H1 (cell line): ENCODE measurements around the gene C14orf132. TPM values are rescaled to one million over a fixed set of nuclear protein-coding genes. Genes with fewer than 3 reads are reported as not detected.

ENCODE experiments used
- CEBPB ChIP-seq: IDR thresholded peaks from 2 replicates; pipeline ENCODE4 v1.6.1; 2012; ENCODE audit warnings: low read depth, low read length
- EZH2 ChIP-seq: fragments of 200-600 bp; sonication (generic); IDR thresholded peaks from 2 replicates; pipeline ENCODE4 v1.7.1; 2012; ENCODE audit warnings: low read depth, mild to moderate bottlenecking, moderate library complexity, low read length, inconsistent platforms; ENCODE audit not compliant: severe bottlenecking
- MAFK ChIP-seq: IDR thresholded peaks from 2 replicates; pipeline ENCODE4 v1.6.1; 2012; ENCODE audit warnings: low read depth, mild to moderate bottlenecking, improper control_type of control experiment, low read length
- polyA plus RNA-seq, 7 experiments: library from polyadenylated mRNA; depleted of rRNA in 3 of 7; stranded (reverse) in 5 of 7; unstranded in 2 of 7; fragments of >200 nt in 5 of 7; fragments of 200-250 nt in 2 of 7; gene quantifications; 1 replicate in 5 of 7; 2 replicates in 1 of 7; 4 replicates in 1 of 7; pipeline versions ENCODE4 v1.2.1 to v1.2.3, GENCODE V29; 2011 to 2013; ENCODE audit warnings: missing spikeins in 2 of 7, mixed read lengths in 2 of 7
- total RNA-seq: library from RNA; stranded (reverse); fragmentation: NEBNext Ultra II Directional; extraction: Animal tissue kit (Norgen Biotek cat#: 25700); gene quantifications from 2 replicates; pipeline ENCODE4 v1.2.1, GENCODE V29; 2021
- TF ChIP-seq, protein P1 (sequence below), 3 experiments: IDR thresholded peaks; 1 replicate in 2 of 3; 2 replicates in 1 of 3; pipeline versions ENCODE4 v1.5.1 to v1.6.1; 2011; ENCODE audit warnings: low read length in 3 of 3, mild to moderate bottlenecking in 3 of 3, inconsistent platforms in 2 of 3, low read depth in 1 of 3, moderate library complexity in 1 of 3; ENCODE audit not compliant: insufficient read depth in 1 of 3; ENCODE audit errors: control extremely low read depth in 1 of 3
- TF ChIP-seq, protein P2 (sequence below): IDR thresholded peaks from 2 replicates; pipeline ENCODE4 v1.6.1; 2011; ENCODE audit warnings: low read length, improper control_type of control experiment

C14orf132 gene
- total and polyA plus RNA-seq, 2 of the 8 experiments (the other 6 are each of a cell fraction or from before 2014, with no cell fraction given), result 11.7 to 32.5 TPM

DNA sequence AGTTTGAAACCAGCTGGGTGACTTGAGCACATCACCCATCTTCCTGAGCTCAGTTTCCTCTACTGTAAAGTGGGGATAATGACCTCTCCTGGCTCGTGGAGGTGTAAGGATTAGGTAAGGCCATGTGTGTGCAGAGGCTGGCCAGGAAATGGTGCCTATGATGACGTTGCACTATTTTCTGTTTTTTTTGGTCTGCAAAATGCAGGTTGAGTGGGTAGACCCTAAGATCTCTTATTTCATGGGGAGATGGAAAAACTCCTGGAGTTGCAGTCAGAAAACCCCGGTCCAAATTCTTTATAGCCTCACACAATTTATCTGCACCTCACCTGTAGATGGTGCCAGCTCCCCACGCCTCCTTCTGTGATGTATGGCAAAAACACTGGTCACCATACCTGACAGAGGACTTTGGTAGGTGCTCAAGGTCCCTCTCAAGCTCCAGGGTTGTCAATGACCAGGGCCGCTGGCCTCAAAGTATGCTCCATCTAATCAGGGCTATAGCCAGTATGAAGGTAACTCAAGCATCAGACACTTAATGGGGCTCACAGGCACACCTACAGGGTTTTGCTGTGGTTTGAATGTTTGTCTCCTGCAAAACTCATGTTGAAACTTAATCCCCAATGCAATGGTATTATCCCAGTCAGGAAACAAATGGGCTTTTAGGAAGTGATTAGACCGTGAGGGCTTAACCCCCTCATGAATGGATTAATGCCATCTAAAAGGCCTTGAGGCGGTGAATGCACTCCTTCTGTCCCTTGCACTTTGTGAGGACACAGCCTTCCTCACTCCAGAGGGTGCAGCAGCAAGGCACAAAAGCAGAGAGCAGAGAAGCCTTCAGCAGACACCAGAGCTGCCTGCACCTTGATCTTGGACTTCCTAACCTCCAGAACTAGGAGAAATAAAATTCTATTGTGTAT lies 17.6 kb downstream of the C14orf132 start (continued):
- TF ChIP-seq, protein P1, sequence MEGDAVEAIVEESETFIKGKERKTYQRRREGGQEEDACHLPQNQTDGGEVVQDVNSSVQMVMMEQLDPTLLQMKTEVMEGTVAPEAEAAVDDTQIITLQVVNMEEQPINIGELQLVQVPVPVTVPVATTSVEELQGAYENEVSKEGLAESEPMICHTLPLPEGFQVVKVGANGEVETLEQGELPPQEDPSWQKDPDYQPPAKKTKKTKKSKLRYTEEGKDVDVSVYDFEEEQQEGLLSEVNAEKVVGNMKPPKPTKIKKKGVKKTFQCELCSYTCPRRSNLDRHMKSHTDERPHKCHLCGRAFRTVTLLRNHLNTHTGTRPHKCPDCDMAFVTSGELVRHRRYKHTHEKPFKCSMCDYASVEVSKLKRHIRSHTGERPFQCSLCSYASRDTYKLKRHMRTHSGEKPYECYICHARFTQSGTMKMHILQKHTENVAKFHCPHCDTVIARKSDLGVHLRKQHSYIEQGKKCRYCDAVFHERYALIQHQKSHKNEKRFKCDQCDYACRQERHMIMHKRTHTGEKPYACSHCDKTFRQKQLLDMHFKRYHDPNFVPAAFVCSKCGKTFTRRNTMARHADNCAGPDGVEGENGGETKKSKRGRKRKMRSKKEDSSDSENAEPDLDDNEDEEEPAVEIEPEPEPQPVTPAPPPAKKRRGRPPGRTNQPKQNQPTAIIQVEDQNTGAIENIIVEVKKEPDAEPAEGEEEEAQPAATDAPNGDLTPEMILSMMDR (IDR thresholded peaks at IDR 0.05; ENCODE audit: control extremely low read depth in 1 of 3, insufficient read depth in 1 of 3, low read depth in 1 of 3, low read length in 3 of 3), result peak; percentile 20 to 55 (median 30)
- TF ChIP-seq, protein P2, sequence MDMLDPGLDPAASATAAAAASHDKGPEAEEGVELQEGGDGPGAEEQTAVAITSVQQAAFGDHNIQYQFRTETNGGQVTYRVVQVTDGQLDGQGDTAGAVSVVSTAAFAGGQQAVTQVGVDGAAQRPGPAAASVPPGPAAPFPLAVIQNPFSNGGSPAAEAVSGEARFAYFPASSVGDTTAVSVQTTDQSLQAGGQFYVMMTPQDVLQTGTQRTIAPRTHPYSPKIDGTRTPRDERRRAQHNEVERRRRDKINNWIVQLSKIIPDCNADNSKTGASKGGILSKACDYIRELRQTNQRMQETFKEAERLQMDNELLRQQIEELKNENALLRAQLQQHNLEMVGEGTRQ, result no peak
- TF ChIP-seq MAFK (no peak), CEBPB (no peak), EZH2 (no peak)
- TF ChIP-seq, all 59 proteins: peak for 2
